ENCODE data around the gene GOLGA6L1. TPM values are rescaled to one million over a fixed set of nuclear protein-coding genes. Genes with fewer than 3 reads are reported as not detected.
"Not testable (repeated sequence)": the region's sequence is repeated elsewhere in the genome, so short reads cannot be mapped to it uniquely, and the experiment has no call there.

GOLGA6L1 gene
- total RNA-seq (not detected), polyA plus RNA-seq (0.18 TPM)
- long read RNA-seq, donor 1, result 0 reads
- long read RNA-seq, donor 2, result 0 reads
- long read RNA-seq, donor 3, result 0 reads
- long read RNA-seq, donor 4, result 0 reads
- long read RNA-seq, donor 5, result 0 reads
- long read RNA-seq, donor 6, result 0 reads
- long read RNA-seq, donor 7, result 0 reads
- long read RNA-seq, donor 8, result 0 reads
- long read RNA-seq, donor 9, result 0 reads
- long read RNA-seq, donor 10, result 0 reads

GRCh38 chr15:23136722-23137121 is at the start of gene GOLGA6L1:
TSS of gene GOLGA6L1 (minus strand) at chr15:23136822. CDS start at chr15:23136731, 91 bp downstream.
- H3K36me3 ChIP-seq (ENCODE audit: control insufficient read depth in 2 of 2, insufficient read depth in 2 of 2, low read length in 1 of 2); H3K27ac ChIP-seq (ENCODE audit: low read depth in 1 of 2, low read length in 1 of 2); H3K4me3 ChIP-seq (ENCODE audit: low read length in 2 of 2); H3K27me3 ChIP-seq (ENCODE audit: control insufficient read depth in 2 of 2, insufficient read depth in 1 of 2, low read length in 1 of 2); H3K4me1 ChIP-seq (ENCODE audit: control insufficient read depth in 2 of 2, insufficient read depth in 2 of 2, low read length in 2 of 2); H3K9me3 ChIP-seq (ENCODE audit: control insufficient read depth in 2 of 2, insufficient read depth in 1 of 2, low read length in 1 of 2); DNase-seq (ENCODE audit: low read depth in 6 of 9, low spot score in 9 of 9): not testable (repeated sequence)
- no CpG with 5 or more reads among the region's 7 CpGs for WGBS

GRCh38 chr15:23181201-23181600 is 44.6 kb upstream of the GOLGA6L1 start:
- peaks cover 6 to 11% of the 10 kb centered on the region in 2 donors for H3K27me3 ChIP-seq (ENCODE audit: control insufficient read depth in 2 of 2, insufficient read depth in 1 of 2, low read length in 1 of 2)
- H3K9me3 ChIP-seq (ENCODE audit: control insufficient read depth in 2 of 2, insufficient read depth in 1 of 2, low read length in 1 of 2); H3K4me1 ChIP-seq (ENCODE audit: control insufficient read depth in 2 of 2, insufficient read depth in 2 of 2, low read length in 2 of 2); DNase-seq (ENCODE audit: low read depth in 6 of 9, low spot score in 9 of 9); H3K4me3 ChIP-seq (ENCODE audit: low read length in 2 of 2); H3K36me3 ChIP-seq (ENCODE audit: control insufficient read depth in 2 of 2, insufficient read depth in 2 of 2, low read length in 1 of 2); H3K27ac ChIP-seq (ENCODE audit: low read depth in 1 of 2, low read length in 1 of 2): not testable (repeated sequence)
- 96% methylated on average over 11 of the region's 11 CpGs for WGBS

- not testable (repeated sequence) for H3K9me3 ChIP-seq (ENCODE audit: control insufficient read depth in 2 of 2, insufficient read depth in 1 of 2, low read length in 1 of 2); H3K27ac ChIP-seq (ENCODE audit: low read depth in 1 of 2, low read length in 1 of 2); H3K4me1 ChIP-seq (ENCODE audit: control insufficient read depth in 2 of 2, insufficient read depth in 2 of 2, low read length in 2 of 2); H3K4me3 ChIP-seq (ENCODE audit: low read length in 2 of 2); H3K36me3 ChIP-seq (ENCODE audit: control insufficient read depth in 2 of 2, insufficient read depth in 2 of 2, low read length in 1 of 2); DNase-seq (ENCODE audit: low read depth in 6 of 9, low spot score in 9 of 9)
- H3K27me3 ChIP-seq (ENCODE audit: control insufficient read depth in 2 of 2, insufficient read depth in 1 of 2, low read length in 1 of 2), result peaks cover 6 to 11% of the 10 kb centered on the region in 2 donors
- 90% methylated on average over 16 of the region's 16 CpGs for WGBS
These were observed 43.9 kb upstream of the GOLGA6L1 start for GRCh38 chr15:23180547-23180927.

- H3K4me1 ChIP-seq (ENCODE audit: control insufficient read depth in 2 of 2, insufficient read depth in 2 of 2, low read length in 2 of 2); H3K4me3 ChIP-seq (ENCODE audit: low read length in 2 of 2); H3K27ac ChIP-seq (ENCODE audit: low read depth in 1 of 2, low read length in 1 of 2); DNase-seq (ENCODE audit: low read depth in 6 of 9, low spot score in 9 of 9); H3K36me3 ChIP-seq (ENCODE audit: control insufficient read depth in 2 of 2, insufficient read depth in 2 of 2, low read length in 1 of 2); H3K9me3 ChIP-seq (ENCODE audit: control insufficient read depth in 2 of 2, insufficient read depth in 1 of 2, low read length in 1 of 2): not testable (repeated sequence)
- peaks cover 6 to 11% of the 10 kb centered on the region in 2 donors for H3K27me3 ChIP-seq (ENCODE audit: control insufficient read depth in 2 of 2, insufficient read depth in 1 of 2, low read length in 1 of 2)
- WGBS, result 21% methylated on average over 52 of the region's 67 CpGs
These were observed 43.3 kb upstream of the GOLGA6L1 start for GRCh38 chr15:23179768-23180546.

GRCh38 chr15:23176683-23177082 is 40.1 kb upstream of the GOLGA6L1 start:
- not testable (repeated sequence) for H3K27ac ChIP-seq (ENCODE audit: low read depth in 1 of 2, low read length in 1 of 2); H3K36me3 ChIP-seq (ENCODE audit: control insufficient read depth in 2 of 2, insufficient read depth in 2 of 2, low read length in 1 of 2); H3K4me1 ChIP-seq (ENCODE audit: control insufficient read depth in 2 of 2, insufficient read depth in 2 of 2, low read length in 2 of 2); H3K4me3 ChIP-seq (ENCODE audit: low read length in 2 of 2); H3K9me3 ChIP-seq (ENCODE audit: control insufficient read depth in 2 of 2, insufficient read depth in 1 of 2, low read length in 1 of 2); DNase-seq (ENCODE audit: low read depth in 6 of 9, low spot score in 9 of 9)
- H3K27me3 ChIP-seq (ENCODE audit: control insufficient read depth in 2 of 2, insufficient read depth in 1 of 2, low read length in 1 of 2), result peaks cover 6 to 11% of the 10 kb centered on the region in 2 donors
- 93% methylated on average over 19 of the region's 20 CpGs for WGBS

- WGBS, result 97% methylated on average over 17 of the region's 19 CpGs
- DNase-seq (ENCODE audit: low read depth in 6 of 9, low spot score in 9 of 9); H3K27me3 ChIP-seq (ENCODE audit: control insufficient read depth in 2 of 2, insufficient read depth in 1 of 2, low read length in 1 of 2); H3K36me3 ChIP-seq (ENCODE audit: control insufficient read depth in 2 of 2, insufficient read depth in 2 of 2, low read length in 1 of 2); H3K9me3 ChIP-seq (ENCODE audit: control insufficient read depth in 2 of 2, insufficient read depth in 1 of 2, low read length in 1 of 2); H3K27ac ChIP-seq (ENCODE audit: low read depth in 1 of 2, low read length in 1 of 2); H3K4me1 ChIP-seq (ENCODE audit: control insufficient read depth in 2 of 2, insufficient read depth in 2 of 2, low read length in 2 of 2); H3K4me3 ChIP-seq (ENCODE audit: low read length in 2 of 2): not testable (repeated sequence)
These were observed 39.0 kb upstream of the GOLGA6L1 start for GRCh38 chr15:23175606-23176005.

GRCh38 chr15:23174609-23175140 is 38.1 kb upstream of the GOLGA6L1 start:
- 73% methylated on average over 6 of the region's 11 CpGs for WGBS

GRCh38 chr15:23132787-23133186 is 3.8 kb downstream of the GOLGA6L1 start:
- 90% methylated on average over 3 of the region's 6 CpGs for WGBS
- H3K27ac ChIP-seq (ENCODE audit: low read depth in 1 of 2, low read length in 1 of 2); H3K9me3 ChIP-seq (ENCODE audit: control insufficient read depth in 2 of 2, insufficient read depth in 1 of 2, low read length in 1 of 2): not testable (repeated sequence)

More at GRCh38 chr15:23174609-23175140, 38.1 kb upstream of the GOLGA6L1 start:
- not testable (repeated sequence) for H3K4me1 ChIP-seq (ENCODE audit: control insufficient read depth in 2 of 2, insufficient read depth in 2 of 2, low read length in 2 of 2); H3K4me3 ChIP-seq (ENCODE audit: low read length in 2 of 2); DNase-seq (ENCODE audit: low read depth in 6 of 9, low spot score in 9 of 9); H3K27me3 ChIP-seq (ENCODE audit: control insufficient read depth in 2 of 2, insufficient read depth in 1 of 2, low read length in 1 of 2); H3K27ac ChIP-seq (ENCODE audit: low read depth in 1 of 2, low read length in 1 of 2); H3K36me3 ChIP-seq (ENCODE audit: control insufficient read depth in 2 of 2, insufficient read depth in 2 of 2, low read length in 1 of 2); H3K9me3 ChIP-seq (ENCODE audit: control insufficient read depth in 2 of 2, insufficient read depth in 1 of 2, low read length in 1 of 2)

GRCh38 chr15:23118208-23118607 is 18.4 kb downstream of the GOLGA6L1 start:
- H3K9me3 ChIP-seq (ENCODE audit: control insufficient read depth in 2 of 2, insufficient read depth in 1 of 2, low read length in 1 of 2), result no peaks in the 10 kb centered on the region
- H3K27me3 ChIP-seq (ENCODE audit: control insufficient read depth in 2 of 2, insufficient read depth in 1 of 2, low read length in 1 of 2), result peaks cover 0 to 2% of the 10 kb centered on the region in 2 donors
- 63% methylated on average over 1 of the region's 1 CpG for WGBS
- no peaks in the 10 kb centered on the region for H3K36me3 ChIP-seq (ENCODE audit: control insufficient read depth in 2 of 2, insufficient read depth in 2 of 2, low read length in 1 of 2)
- DNase-seq (ENCODE audit: low read depth in 6 of 9, low spot score in 9 of 9), result no peak
- H3K4me1 ChIP-seq (ENCODE audit: control insufficient read depth in 2 of 2, insufficient read depth in 2 of 2, low read length in 2 of 2), result no peaks in the 10 kb centered on the region
- H3K4me3 ChIP-seq (ENCODE audit: low read length in 2 of 2), result no peak overlapping the region
- H3K27ac ChIP-seq (ENCODE audit: low read depth in 1 of 2, low read length in 1 of 2), result no peak overlapping the region

More at GRCh38 chr15:23132787-23133186, 3.8 kb downstream of the GOLGA6L1 start:
- H3K4me1 ChIP-seq (ENCODE audit: control insufficient read depth in 2 of 2, insufficient read depth in 2 of 2, low read length in 2 of 2); H3K27me3 ChIP-seq (ENCODE audit: control insufficient read depth in 2 of 2, insufficient read depth in 1 of 2, low read length in 1 of 2); H3K36me3 ChIP-seq (ENCODE audit: control insufficient read depth in 2 of 2, insufficient read depth in 2 of 2, low read length in 1 of 2); H3K4me3 ChIP-seq (ENCODE audit: low read length in 2 of 2); DNase-seq (ENCODE audit: low read depth in 6 of 9, low spot score in 9 of 9): not testable (repeated sequence)
